Activated CD8-positive, alpha-beta T cell treated with anti-CD3 and anti-CD28 coated beads for 36 hours (primary cell): ENCODE results near the gene CGB5. TPM values are rescaled to one million over a fixed set of nuclear protein-coding genes. Genes with fewer than 3 reads are reported as not detected.

ENCODE experiments used
- ATAC-seq: fragments of 200-7000 bp; cut with Tn5 transposase; one replicate; pipeline ENCODE4 v1.10.0; 2021; ENCODE audit warnings: mild to moderate bottlenecking, moderate library complexity
- CTCF ChIA-PET: fragments of 350-600 bp; sonication (Branson Sonifier 250); formaldehyde crosslinking; loops from one replicate; lab custom pipeline; 2021; ENCODE audit warnings: antibody characterized with exemption; lab: Charles Lee
- POLR2A ChIA-PET: fragments of 350-600 bp; sonication (Branson Sonifier 250); formaldehyde crosslinking; loops from one replicate; lab custom pipeline; 2021; ENCODE audit warnings: antibody characterized with exemption; lab: Charles Lee
- DNase-seq: peaks from one replicate; pipeline ENCODE4 v3.0.0-alpha.2; 2020
- H3K27ac Mint-ChIP-seq: one replicate; pipeline ENCODE4 v1.8.0; 2021; ENCODE audit warnings: mild to moderate bottlenecking, mixed read lengths
- H3K27me3 Mint-ChIP-seq: one replicate; pipeline ENCODE4 v1.8.0; 2021; ENCODE audit warnings: mixed read lengths
- H3K36me3 Mint-ChIP-seq: one replicate; pipeline ENCODE4 v1.8.0; 2021; ENCODE audit warnings: low read depth, mixed read lengths
- H3K4me1 Mint-ChIP-seq: one replicate; pipeline ENCODE4 v1.8.0; 2021; ENCODE audit warnings: low read depth, mixed read lengths
- H3K4me3 Mint-ChIP-seq: one replicate; pipeline ENCODE4 v1.8.0; 2021; ENCODE audit warnings: mild to moderate bottlenecking, moderate library complexity, mixed read lengths
- H3K9me3 Mint-ChIP-seq: one replicate; pipeline ENCODE4 v1.8.0; 2021; ENCODE audit warnings: mixed read lengths
- intact Hi-C: fragments of 100-400 bp; cut with micrococcal nuclease; formaldehyde crosslinking; loops from one replicate; pipeline ENCODE4 v1.10.0; 2022
- total RNA-seq, 2 experiments: library from RNA; stranded (reverse); gene quantifications; one replicate each; pipeline ENCODE4 v1.2.3, GENCODE V29; 2021
- TF ChIP-seq, protein P1 (sequence below): fragments of 200-600 bp; IDR thresholded peaks from one replicate; pipeline ENCODE4 v1.8.0; 2022; ENCODE audit warnings: antibody characterized with exemption, mild to moderate bottlenecking

The CGB5 gene
- total RNA-seq, 2 experiments from 2014 or later, result not detected

DNA sequence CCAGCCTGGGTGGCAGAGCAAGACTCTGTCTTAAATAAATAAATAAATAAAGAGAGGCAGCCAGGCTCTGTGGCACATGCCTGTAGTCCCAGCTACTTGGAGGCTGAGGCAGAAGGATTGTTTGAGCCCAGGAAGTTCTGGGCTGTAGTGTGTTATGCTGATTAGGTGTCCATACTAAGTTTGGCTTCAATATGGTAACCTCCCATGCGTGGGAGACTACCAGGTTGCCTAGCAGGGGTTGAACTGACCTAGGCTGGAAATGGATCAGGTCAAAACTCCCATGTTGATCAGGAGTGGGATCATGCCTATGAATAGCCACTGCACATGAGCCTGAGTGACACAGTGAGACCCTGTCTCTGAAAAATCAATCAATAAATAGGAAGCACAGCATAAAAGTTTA lies 37.6 kb downstream of the CGB5 start:
- Mint-ChIP-seq H3K4me1 (peaks cover 10% of the 10 kb centered on the region), H3K9me3 (no peaks in the 10 kb centered on the region), H3K27ac (no peak overlapping the region), H3K27me3 (peaks cover 2% of the 10 kb centered on the region), H3K36me3 (peaks cover 8% of the 10 kb centered on the region), H3K4me3 (no peak overlapping the region)
- POLR2A ChIA-PET, result no interaction called here
- intact Hi-C loops, result no loop called here
- TF ChIP-seq, protein P1, sequence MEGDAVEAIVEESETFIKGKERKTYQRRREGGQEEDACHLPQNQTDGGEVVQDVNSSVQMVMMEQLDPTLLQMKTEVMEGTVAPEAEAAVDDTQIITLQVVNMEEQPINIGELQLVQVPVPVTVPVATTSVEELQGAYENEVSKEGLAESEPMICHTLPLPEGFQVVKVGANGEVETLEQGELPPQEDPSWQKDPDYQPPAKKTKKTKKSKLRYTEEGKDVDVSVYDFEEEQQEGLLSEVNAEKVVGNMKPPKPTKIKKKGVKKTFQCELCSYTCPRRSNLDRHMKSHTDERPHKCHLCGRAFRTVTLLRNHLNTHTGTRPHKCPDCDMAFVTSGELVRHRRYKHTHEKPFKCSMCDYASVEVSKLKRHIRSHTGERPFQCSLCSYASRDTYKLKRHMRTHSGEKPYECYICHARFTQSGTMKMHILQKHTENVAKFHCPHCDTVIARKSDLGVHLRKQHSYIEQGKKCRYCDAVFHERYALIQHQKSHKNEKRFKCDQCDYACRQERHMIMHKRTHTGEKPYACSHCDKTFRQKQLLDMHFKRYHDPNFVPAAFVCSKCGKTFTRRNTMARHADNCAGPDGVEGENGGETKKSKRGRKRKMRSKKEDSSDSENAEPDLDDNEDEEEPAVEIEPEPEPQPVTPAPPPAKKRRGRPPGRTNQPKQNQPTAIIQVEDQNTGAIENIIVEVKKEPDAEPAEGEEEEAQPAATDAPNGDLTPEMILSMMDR, result no peak
- CTCF ChIA-PET, result interaction anchor here (1.6 to 3.9 kb wide), 2 partner anchors 17 to 118 kb away, joined by 3 to 18 read pairs; no protein-coding TSS in a partner anchor
- ATAC-seq, result no peak
- DNase-seq, result no peak

DNA sequence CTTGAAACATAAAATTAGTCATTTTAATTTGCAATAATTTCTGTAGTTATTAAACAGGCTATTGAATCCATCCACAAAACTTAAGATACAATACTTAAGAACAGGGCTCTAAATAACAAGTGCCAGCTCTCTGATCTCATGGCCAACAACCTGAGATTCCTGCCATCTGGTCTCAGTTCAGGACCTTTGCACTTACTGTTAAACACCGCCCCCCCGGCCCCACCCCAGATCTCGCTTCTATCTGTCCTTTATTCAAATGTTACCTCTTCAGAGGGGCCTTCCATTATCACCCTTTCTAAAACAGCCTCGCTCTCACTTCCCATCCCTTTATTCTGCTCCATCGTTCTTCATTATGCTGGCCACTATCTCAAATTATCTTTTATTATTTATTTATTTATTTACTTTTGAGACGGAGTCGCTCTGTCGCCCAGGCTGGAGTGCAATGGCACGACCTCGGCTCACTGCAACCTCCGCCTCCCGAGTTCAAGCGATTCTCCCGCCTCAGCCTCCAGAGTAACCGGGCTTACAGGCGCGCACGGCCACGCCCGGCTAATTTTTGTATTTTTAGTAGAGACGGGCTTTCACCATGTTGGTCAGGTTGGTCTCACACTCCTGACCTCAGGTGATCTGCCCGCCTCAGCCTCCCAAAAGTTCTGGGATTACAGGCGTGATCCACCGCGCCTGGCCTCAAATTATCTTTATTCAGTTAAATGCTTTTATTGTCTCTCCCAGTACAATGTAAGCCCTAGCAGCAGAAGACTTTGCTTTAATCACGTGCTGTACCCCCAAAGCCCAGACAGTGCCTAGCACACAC lies 40.8 kb downstream of the CGB5 start:
- ChIA-PET CTCF (interaction anchor here (0.7 to 2.7 kb wide), 3 partner anchors 10 to 21 kb away, joined by 3 to 7 read pairs (median 3); no protein-coding TSS in a partner anchor), POLR2A (no interaction called here)
- intact Hi-C loops, result no loop called here
- no peak for DNase-seq
- Mint-ChIP-seq H3K27me3 (no peaks in the 10 kb centered on the region), H3K4me3 (peak overlapping the region; percentile 99), H3K27ac (peak overlapping the region; percentile 94), H3K4me1 (peaks cover 28% of the 10 kb centered on the region), H3K36me3 (peaks cover 28% of the 10 kb centered on the region), H3K9me3 (no peaks in the 10 kb centered on the region)
- ATAC-seq, result no peak
- TF ChIP-seq, protein P1, result no peak

DNA sequence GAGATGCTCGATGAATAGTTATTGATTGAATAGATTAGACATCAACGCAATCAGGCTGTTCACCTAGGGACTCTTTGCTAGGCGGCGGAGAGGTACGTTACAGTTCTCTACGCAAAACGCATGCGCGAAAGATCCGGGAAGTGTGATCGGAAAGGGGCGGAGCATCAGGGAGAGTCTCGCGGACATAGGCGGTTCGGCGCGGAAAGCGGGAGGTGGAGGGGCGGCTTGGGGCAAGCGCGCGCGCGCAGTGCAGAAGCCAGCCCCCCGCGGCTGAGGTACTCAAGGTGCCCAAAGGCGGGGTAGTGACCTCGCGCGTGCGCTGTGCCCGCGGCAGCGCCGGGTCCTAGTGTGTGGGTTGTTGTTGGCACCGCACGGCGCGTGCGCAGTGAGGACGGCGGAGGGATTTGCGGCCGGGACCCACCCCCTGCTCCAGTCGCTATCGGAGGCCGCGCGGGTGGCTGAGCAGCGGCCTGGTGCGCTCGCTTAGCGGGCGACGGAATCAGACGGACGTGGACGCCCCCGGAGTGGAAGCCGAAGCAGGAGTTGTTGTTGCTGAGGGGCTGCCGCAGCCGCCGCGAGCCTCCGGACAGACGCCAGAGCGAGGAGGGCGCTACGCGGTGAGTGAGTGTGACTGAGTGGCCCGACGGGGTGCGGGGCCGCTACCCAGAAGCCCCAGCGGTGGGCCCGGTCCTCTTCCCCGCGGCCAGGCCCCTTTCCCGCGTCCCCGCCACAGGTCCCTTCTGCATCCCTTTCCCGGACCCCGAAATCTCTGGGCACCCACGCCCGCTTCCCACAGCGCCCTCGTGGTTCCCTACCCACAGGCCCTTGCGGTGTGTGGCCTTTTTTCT lies 41.6 kb downstream of the CGB5 start, which contains the start of gene SNRNP70:
Gene SNRNP70, plus strand, starts transcription at position 432 of the 848 bp plus-strand sequence. CDS start 964 bp downstream, outside the sequence.
- CTCF ChIA-PET, result interaction anchor here (1.5 to 3.9 kb wide), 3 partner anchors 10 to 21 kb away, joined by 4 to 52 read pairs (median 4); no protein-coding TSS in a partner anchor
- peak within 1 kb of the TSS; percentile 94 for H3K27ac Mint-ChIP-seq
- H3K36me3 Mint-ChIP-seq, result peaks cover 35% of the 10 kb centered on the region
- TF ChIP-seq, protein P1, result no peak
- H3K4me1 Mint-ChIP-seq, result peaks cover 33% of the 10 kb centered on the region
- H3K9me3 Mint-ChIP-seq, result no peaks in the 10 kb centered on the region
- H3K27me3 Mint-ChIP-seq, result no peaks in the 10 kb centered on the region
- H3K4me3 Mint-ChIP-seq, result peak within 1 kb of the TSS; percentile 99
- DNase-seq (peak; percentile 99), ATAC-seq (peak; percentile 98)
- intact Hi-C loops, result no loop called here
- POLR2A ChIA-PET, result interaction anchor here (1.1 to 2.4 kb wide), 3 partner anchors 10 to 29 kb away, joined by 5 to 10 read pairs (median 5); partner anchors contain the start of gene LIN7B

DNA sequence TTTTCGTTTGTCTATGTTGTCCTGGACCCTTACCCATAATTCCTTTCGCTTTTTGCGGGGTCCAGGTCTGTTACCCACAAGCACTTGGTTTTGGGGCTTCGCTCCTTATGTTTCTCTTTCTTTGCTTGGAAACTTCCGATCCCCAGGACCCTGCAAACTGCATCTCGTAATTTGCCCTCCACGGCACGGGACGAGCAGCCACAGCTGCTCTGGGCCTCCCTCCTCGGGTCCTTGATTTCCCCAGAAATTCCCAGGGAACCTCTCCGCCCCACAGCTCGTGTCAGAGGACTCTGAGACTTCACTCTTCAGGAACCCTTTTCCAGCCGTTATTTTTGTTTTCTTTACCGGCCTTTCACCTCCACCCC lies 42.2 kb downstream of the CGB5 start:
- ChIA-PET CTCF (interaction anchor here (1.4 to 3.9 kb wide), 4 partner anchors 11 to 113 kb away, joined by 3 to 52 read pairs (median 4); no protein-coding TSS in a partner anchor), POLR2A (interaction anchor here (1.1 to 2.4 kb wide), 3 partner anchors 9 to 28 kb away, joined by 5 to 10 read pairs (median 5); partner anchors contain the start of gene LIN7B)
- DNase-seq (no peak), ATAC-seq (no peak)
- no peaks in the 10 kb centered on the region for H3K9me3 Mint-ChIP-seq
- no peaks in the 10 kb centered on the region for H3K27me3 Mint-ChIP-seq
- intact Hi-C loops, result no loop called here
- TF ChIP-seq, protein P1, result no peak
- peaks cover 37% of the 10 kb centered on the region for H3K4me1 Mint-ChIP-seq
- peaks cover 39% of the 10 kb centered on the region for H3K36me3 Mint-ChIP-seq
- H3K27ac Mint-ChIP-seq, result peak overlapping the region; percentile 94
- H3K4me3 Mint-ChIP-seq, result peak overlapping the region; percentile 99
